GM10266 (cell line): Measurements from ENCODE around the gene DEPDC5.

Experiments used
- DNase-seq: peaks from one replicate; pipeline ENCODE4 v3.0.0; 2012; ENCODE audit errors: extremely low spot score
- CTCF ChIP-seq: IDR thresholded peaks from 2 replicates; pipeline ENCODE4 v1.5.1; 2012; ENCODE audit warnings: mild to moderate bottlenecking, low read depth; ENCODE audit not compliant: control insufficient read depth, insufficient read depth; ENCODE audit errors: missing control alignments

Gene DEPDC5

DNA sequence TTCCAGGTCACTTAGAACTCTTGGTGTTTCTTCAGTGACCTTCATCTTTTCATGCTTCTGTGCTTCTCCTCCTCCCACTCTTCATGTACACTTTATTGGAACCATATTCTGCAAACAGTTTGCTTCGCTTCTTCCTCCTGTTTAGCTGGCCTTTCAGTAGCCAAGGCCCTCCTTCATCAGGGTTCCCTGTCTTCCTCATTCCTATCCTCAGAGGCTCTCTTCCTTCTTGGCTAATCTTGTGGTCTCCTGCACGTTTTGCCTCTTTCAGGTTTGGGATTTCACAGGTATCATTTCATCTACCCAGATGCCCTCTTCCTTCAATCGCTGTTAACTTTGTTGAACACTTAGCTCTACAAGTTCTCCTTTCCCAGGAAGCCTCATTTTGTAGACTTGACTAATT, 66.8 kb downstream of the DEPDC5 start:
- DNase-seq: no peak

GRCh38 chr22:31821572-31821971, 67.8 kb downstream of the DEPDC5 start:
- no peak for TF ChIP-seq CTCF

More for the DNA sequence above, 66.8 kb downstream of the DEPDC5 start:
- no peak for TF ChIP-seq CTCF

DNA sequence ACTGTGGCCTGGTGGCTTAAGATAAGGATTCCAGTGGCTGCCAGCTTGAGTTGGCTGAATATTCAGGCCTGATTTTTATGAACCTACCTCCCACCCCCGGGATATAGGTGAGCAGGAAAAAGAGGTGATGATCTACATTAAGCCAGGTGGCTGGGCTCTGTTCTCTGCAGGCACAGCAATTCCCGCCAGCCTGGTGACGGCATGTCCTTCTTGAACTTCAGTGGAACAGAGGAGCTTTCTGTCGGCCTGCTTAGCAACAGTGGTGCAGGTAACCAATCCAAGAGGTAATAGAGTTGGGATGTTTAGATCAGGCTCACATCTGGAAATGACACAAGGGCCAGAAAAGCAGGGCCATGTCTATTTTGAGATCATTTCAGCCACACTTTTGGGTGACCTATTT, 68.7 kb downstream of the DEPDC5 start:
- TF ChIP-seq CTCF: no peak
- no peak for DNase-seq

More at GRCh38 chr22:31821572-31821971, 67.8 kb downstream of the DEPDC5 start:
- DNase-seq: no peak

DNA sequence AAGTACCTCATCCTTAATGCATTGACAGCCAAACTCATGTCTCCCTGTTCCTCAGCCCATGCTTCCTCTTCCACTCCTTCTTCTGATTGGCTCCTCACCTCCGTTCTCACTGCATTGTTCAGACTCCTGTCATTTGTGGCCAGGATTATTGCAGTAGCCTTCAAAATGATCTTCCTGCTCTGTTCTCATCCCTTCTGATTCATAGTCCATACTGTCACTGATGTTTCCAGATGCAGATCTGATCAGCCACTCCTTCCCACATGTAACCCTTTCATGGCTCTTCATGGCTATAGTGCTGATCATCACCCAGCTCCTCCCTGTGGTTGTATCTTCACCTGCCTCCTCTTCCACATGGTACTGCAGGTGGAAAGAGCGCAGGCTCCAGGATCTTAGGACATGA, 71.7 kb downstream of the DEPDC5 start:
- no peak for TF ChIP-seq CTCF
- no peak for DNase-seq

DNA sequence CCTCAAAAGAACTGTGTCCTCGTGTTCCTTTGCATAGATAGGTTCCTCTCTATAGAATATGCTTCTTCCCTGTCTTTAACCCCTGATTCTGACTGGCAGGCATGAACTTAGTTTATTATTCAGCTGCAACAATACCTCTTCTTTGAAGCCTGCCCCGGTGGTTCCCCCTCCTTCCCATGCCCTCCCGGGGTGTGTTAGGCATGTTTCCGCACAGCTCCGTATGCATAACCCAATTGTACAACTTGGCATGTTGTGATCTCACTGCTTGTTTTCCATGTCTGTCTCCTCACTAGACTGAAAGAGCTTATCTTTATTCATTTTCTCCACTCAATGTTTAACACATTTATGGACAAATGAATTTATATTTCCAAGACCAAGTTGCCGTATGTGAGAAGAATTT, 72.6 kb downstream of the DEPDC5 start:
- no peak for DNase-seq
- TF ChIP-seq CTCF: no peak

DNA sequence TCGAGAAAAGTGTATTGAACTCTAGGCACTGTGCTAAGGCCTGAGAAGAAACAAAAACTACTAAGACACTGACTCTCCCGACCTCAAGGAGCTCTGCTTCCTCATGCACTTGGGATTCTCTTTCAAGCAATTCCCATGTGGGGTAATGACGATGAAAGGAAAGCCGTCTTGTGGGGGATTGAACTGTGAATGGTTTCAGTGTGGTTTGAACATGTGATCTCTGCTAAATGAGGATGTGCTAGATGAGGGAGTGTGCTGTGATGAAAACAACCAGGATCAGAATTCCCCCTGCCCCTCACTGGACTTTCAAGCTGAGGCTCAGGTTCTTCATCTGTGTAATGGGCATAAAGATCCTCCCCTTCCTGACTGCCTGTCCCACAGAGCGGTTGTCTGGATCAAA, 74.9 kb downstream of the DEPDC5 start:
- DNase-seq: no peak
- TF ChIP-seq CTCF: no peak

GRCh38 chr22:31829505-31829904, 75.7 kb downstream of the DEPDC5 start:
- DNase-seq: peak; percentile 13
- no peak for TF ChIP-seq CTCF
